ENCODE results near the gene FBXL16.
"Not testable (repeated sequence)": the region's sequence is repeated elsewhere in the genome, so short reads cannot be mapped to it uniquely, and the experiment has no call there.

FBXL16 gene

GRCh38 chr16:705431-706188 is at the start of gene FBXL16:
TSS of gene FBXL16 (minus strand) at chr16:705801. CDS start at chr16:697405, 8,396 bp downstream.
- DNase-seq: no peak

DNA sequence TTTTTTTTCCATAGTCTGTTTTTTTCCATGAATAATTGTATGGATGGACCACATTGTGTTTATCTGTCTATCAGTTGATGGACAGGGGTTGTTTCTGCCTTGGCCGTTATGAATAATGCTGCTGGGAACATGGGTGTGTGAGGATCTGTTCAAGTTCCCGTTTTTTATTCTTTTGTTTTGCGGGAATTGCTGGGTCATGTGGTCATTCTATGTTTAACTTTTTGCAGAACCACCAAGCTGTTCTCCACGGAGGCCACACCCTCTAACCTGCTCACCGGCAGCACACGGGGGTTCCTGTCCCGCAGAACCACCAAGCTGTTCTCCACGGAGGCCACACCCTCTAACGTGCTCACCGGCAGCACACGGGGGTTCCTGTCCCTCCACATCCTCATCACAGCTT is 49.1 kb upstream of the FBXL16 start:
- DNase-seq: peak in 1 of 2 experiments; percentile 12

DNA sequence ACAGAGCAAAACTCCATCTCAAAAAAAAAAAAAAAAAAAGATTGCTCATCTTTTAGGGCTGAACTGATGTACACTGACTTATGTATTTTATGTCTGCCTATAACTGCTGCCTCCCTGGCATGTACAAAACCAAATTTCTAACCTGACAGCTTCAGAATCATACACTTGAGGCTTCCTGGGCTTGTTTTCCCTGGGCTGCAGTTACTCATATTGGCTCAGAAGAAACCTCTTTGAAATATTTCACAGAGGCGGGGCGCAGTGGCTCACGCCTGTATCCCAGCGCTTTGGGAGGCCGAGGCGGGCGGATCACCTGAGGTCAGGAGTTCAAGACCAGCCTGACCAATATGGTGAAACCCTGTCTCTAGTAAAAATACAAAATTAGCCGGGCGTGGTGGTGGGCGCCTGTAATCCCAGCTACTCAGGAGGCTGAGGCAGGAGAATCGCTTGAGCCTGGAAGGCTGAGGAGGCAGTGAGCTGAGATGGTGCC is 48.6 kb upstream of the FBXL16 start:
- not testable (repeated sequence) for DNase-seq

GRCh38 chr16:752007-752312 is 46.4 kb upstream of the FBXL16 start:
- no peak for DNase-seq

DNA sequence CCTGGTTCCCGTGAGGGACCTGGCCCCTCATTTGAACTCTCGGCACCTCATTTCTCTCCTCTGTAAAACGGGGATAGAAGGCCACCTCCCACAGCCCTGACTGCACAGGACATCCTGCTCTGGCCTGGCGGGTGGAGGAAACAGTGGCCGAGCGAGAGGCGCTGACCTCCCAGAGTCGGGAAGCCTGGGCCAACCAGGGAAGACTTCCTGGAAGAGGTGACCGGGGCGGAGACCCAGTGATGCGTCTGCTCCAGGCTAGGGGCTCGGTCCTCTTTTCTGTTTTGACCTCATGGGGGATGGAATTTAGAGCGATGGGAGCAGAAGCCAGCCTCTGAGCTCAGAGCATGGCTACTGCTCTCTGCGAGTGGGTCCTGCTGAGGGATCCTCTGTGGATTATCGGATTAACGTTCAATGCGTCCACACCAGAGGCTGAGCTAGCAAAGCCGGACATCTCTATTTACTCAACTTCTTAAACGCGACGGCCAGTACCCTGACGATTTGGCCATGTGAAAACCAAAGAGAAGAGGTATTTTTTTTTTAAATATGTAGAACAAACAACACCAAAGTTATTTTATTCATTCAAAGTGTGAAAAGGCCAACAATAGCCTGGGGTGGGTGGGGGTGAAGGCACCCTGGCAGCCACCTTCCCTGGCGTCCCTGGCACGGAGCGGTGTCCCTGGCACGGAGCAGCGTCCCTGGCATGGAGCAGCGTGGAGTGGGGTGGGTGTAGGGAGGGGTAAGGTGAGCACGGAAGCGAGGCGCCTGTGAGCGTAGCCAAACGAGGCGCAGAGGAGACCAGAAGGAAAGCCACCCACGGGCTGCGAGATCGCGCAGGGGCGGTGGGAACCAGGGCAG is 45.8 kb upstream of the FBXL16 start:
- no peak for DNase-seq

DNA sequence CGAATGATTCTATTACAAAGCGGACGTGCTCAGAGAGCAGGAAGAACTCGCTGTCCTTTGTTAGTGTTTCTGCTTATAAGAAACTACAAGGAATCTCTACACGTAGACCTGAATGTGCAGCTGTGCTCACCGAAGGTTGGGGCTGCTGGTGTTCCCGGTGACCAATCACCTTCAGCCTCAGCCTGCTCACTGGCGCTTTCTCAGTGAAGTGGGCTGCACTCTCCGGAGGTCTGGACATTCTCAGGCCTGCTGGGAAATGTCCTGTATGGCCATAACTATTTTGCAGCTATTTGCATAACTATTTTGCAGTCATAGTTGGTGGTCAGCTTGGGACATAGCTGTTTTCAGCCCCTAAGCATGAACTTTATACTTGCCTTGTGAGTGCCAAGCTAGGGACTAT is 44.9 kb upstream of the FBXL16 start:
- no peak for DNase-seq

DNA sequence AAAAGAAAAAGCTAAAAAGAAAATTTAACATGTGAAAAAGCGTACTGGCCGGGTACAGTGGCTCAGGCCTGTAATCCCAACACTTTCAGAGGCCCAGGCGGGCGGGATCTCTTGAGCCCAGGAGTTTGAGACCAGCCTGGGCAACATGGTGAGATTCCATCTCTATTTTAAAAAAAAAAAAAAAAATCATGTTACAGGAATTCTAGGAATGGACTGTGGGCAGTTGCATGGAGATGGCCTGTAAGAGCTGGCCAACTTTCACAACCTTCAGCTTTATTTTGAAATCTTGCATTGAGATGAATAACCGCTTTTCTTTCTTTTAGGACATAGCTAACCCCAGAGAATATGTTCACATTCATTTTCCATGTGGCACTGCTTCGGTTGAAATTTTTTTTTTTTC is 43.4 kb upstream of the FBXL16 start:
- DNase-seq: no peak

DNA sequence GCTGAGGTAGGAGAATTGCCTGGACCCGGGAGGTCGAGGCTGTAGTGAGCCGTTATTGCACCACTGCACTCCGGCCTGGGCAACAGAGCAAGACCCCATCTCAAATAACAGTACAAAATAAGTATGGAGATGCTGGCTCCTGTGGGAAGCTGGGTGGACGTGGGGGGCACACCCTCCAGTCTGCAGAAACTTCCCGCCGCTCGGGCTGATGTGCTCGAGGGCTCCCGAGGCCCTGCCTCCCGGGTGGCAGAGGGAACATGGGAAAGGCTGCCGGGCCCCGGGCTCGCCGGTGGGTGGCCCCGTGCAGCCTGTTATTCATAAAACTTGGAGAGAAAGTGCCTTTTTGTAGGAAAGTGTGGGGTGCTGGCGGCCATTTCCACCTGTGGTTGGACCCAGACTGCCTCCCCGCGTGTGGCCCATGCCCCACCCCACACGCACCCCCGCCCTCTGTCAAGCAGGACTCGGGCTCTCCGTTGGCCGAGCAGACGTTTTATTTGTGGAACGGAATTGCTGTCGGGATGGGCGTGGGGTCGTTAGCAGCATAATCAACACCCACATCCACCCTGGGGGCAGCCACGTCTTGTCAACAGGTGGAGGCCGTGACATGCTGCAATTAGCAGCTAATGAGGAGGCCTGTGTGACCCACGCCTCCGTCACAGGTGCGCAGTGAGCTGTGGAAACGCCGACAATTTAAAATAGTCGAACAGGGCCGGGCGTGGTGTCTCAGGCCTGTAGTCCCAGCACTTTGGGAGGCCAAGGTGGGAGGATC is 42.6 kb upstream of the FBXL16 start:
- DNase-seq: no peak

GRCh38 chr16:746637-747036 is 41.0 kb upstream of the FBXL16 start:
- no peak for DNase-seq

- DNase-seq: no peak
These were observed 40.1 kb upstream of the FBXL16 start for GRCh38 chr16:745739-746138.

GRCh38 chr16:743794-744500 is 38.3 kb upstream of the FBXL16 start:
- DNase-seq: no peak

DNA sequence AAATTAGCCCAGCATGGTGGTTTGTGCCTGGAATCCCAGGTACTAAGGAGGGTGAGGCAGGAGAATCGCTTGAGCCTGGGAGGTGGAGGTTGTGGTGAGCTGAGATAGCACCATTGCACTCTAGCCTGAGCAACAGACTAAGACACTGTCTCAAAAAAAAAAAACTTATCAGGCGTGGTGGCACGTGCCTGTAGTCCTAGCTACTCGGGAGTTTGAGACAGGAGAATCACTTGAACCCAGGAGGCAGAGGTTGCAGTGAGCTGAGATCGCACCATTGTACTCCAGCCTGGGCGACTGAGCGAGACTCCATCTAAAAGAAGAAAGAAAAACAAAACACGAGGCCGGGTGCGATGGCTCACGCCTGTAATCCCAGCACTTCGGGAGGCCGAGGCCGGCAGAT is 37.3 kb upstream of the FBXL16 start:
- DNase-seq: not testable (repeated sequence)

- no peak for DNase-seq
These were observed 36.5 kb upstream of the FBXL16 start for GRCh38 chr16:741986-742629.

DNA sequence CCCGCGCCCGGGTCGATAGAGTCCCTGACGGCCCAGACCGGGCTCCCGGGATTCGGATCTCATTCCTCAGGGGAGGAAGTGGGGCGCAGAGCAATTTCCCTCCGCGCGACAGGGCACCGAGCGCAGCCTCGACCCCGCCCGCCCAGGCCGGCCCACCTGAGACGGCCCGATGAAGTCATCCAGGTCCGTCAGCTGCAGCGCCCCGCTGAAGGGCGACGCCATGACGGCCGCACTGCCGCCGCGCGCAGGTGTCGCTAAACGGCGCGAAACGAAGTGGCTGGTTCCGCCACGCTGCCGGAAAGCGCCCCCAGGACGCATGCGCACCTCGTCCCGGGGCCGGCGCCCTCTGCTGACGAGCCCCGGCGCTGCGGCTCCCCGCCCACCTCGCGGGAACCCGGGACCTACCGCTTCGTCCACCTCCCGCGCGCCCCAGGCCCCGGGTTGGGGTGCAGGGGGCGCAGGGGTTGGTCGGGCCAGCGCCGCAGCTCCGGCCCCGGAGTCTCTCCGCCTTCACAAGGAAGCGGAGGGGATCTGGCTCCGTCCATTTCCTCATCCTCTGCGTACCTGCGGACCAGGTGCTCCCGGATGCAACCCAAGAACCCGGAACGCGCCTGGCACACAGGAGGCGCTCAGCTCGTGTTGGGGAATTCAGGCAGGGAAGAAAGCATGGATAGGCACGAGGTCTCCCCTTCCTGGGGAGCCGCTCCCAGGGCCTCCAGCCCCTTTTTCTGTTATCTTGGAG is 35.3 kb upstream of the FBXL16 start, which contains the start of gene CIAO3:
Gene CIAO3, minus strand, starts transcription at position 234 of the 742 bp plus-strand sequence. Its CDS starts 12 bp downstream, at position 222.
- peak; percentile 24 to 44 for DNase-seq

DNA sequence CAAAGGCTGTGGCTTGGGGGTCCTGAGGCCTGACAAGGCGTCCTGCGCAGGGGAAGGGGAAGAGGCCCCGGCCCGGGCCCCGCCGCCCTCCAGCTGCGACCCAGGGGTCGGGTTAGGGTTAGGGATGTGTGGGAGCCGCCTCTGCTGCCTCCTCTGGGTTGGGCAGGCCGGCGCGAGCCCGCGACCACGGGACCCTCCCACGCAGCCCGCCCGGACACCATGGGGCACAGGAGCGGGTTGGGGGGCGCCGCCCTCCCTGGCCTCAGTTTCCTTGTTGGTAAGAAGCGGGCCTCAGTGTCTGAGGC is 34.8 kb upstream of the FBXL16 start:
- DNase-seq: no peak

- no peak for DNase-seq
These were observed 34.2 kb upstream of the FBXL16 start for GRCh38 chr16:739560-740458.

GRCh38 chr16:736936-737481 is 31.4 kb upstream of the FBXL16 start:
- no peak for DNase-seq

GRCh38 chr16:735982-736453 is 30.4 kb upstream of the FBXL16 start:
- no peak for DNase-seq

DNA sequence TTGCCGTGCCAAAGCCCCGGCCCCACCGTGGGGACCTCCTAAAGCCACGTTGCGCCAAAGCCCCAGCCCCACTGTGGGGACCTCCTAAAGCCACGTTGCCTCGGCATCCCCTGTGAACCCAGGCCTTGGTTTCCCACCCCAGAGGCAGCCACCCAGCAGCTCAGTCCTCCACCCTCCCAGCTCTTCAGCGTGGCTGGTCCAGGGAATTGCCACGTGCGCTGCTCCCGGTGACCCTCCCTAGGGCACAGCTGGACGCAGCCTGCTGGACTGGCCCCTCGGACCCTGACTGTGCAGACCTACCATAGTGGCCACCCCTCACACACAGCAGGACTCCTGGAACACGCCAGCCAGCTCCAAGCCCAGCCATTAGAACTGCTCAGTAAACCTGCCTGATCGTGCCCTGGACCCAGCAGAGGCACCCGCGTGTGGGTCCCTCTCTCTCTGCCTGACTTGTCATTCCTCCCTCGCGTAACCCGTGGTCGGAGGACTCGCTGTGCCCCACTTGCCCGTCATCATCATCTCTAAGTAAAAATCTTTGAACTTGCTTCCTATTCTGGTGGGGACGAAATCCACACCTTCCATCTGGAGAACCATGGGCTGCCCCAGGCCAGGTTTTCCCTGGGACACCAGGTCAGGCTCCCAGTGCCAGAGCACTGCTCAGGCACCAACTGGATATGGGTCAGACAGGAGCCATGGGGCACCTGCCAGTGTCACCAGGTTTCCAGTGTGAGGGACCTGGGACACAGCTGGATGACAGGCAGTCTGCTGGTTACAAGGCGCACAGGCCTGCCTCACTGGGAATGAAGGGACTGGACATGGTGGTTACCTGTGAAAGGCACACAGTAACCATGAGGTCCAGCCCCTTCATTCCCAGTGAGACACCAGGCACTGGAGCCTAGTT is 29.6 kb upstream of the FBXL16 start:
- no peak for DNase-seq

All from Kasumi-1 (cell line).